Activated T-cell treated with anti-CD3 and anti-CD28 coated beads, Interleukin-2, amount 50 U/mL, for 4 hours (primary cell): ENCODE measurements around the gene AK3. TPM values are rescaled to one million over a fixed set of nuclear protein-coding genes. Genes with fewer than 3 reads are reported as not detected.
"Not testable (repeated sequence)": the region's sequence is repeated elsewhere in the genome, so short reads cannot be mapped to it uniquely, and the experiment has no call there.

Experiments used
- ATAC-seq, 2 donors: fragments of 200-7000 bp; cut with Tn5 transposase; one replicate each; pipeline ENCODE4 v1.10.0; 2021
- DNase-seq: peaks from one replicate; pipeline ENCODE4 v3.0.0-alpha.2; 2020
- H3K27me3 Mint-ChIP-seq: one replicate; pipeline ENCODE4 v1.8.0; 2021; ENCODE audit warnings: low read depth, mixed read lengths
- H3K36me3 Mint-ChIP-seq: one replicate; pipeline ENCODE4 v1.8.0; 2022; ENCODE audit warnings: mixed read lengths; ENCODE audit not compliant: insufficient read depth
- H3K4me1 Mint-ChIP-seq: one replicate; pipeline ENCODE4 v1.8.0; 2021; ENCODE audit warnings: low read depth, mixed read lengths
- H3K4me3 Mint-ChIP-seq: one replicate; pipeline ENCODE4 v1.8.0; 2021; ENCODE audit warnings: mild to moderate bottlenecking, moderate library complexity, mixed read lengths
- H3K9me3 Mint-ChIP-seq: one replicate; pipeline ENCODE4 v1.8.0; 2021; ENCODE audit warnings: mixed read lengths
- total RNA-seq, 3 donors: library from RNA; stranded (reverse); gene quantifications; one replicate each; pipeline ENCODE4 v1.2.1, GENCODE V29; 2021

AK3 gene
- 10 to 100 TPM; 14.7 to 21.3 (median 17.3) TPM for total RNA-seq

DNA sequence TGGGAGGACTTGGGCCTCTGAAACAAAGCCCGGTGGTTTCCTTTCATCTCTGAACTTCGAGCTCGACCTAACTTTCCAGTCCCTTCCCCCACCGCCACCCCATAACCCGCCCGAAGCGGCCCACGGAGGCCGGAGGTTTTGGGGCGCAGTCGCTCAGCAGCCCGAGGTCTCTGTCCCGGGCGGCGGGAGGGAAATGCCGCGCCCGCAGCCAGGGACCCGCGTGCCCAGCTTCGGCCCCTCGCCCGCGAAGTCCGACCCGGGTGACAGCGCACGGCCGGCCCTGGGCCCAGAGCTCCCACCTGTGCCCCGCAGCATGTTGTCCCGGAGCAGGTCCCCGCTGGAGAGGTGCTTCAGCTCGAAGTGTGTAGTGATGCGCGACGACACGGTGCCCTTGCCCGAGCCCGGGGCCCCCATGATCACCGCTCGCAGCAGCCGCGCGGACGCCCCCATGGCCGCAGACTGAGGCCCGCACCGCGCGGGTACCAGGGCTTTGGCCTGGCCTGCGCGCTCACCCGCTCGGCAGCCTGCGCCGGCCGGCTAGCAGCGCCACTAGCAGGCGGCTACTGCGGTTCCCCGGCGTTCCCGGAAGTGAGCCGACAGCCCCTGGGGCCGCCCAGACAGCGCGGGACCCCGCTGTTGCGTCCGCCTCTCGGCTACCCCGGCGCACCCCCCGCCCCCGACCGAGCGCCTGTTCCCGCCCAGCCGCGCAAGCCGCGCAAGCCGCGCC, at the start of gene AK3:
Gene AK3, minus strand, starts transcription at position 565 of the 727 bp plus-strand sequence. Its CDS starts 115 bp downstream, at position 450.
- Mint-ChIP-seq H3K4me1 (peaks cover 41% of the 10 kb centered on the region), H3K4me3 (peak within 1 kb of the TSS; percentile 93), H3K27me3 (no peaks in the 10 kb centered on the region), H3K36me3 (no peaks in the 10 kb centered on the region), H3K9me3 (no peaks in the 10 kb centered on the region)
- peak; percentile 94 to 96 for ATAC-seq
- peak; percentile 71 for DNase-seq

GRCh38 chr9:4788703-4789102, 47.7 kb upstream of the AK3 start:
- Mint-ChIP-seq H3K36me3 (no peaks in the 10 kb centered on the region), H3K4me3 (no peak overlapping the region)

GRCh38 chr9:4787876-4788275, 46.9 kb upstream of the AK3 start:
- Mint-ChIP-seq H3K27me3 (peaks cover 16% of the 10 kb centered on the region), H3K36me3 (no peaks in the 10 kb centered on the region), H3K4me3 (no peak overlapping the region), H3K4me1 (peaks cover 13% of the 10 kb centered on the region), H3K9me3 (no peaks in the 10 kb centered on the region)
- DNase-seq (no peak), ATAC-seq (no peak)

More at GRCh38 chr9:4788703-4789102, 47.7 kb upstream of the AK3 start:
- DNase-seq (no peak), ATAC-seq (no peak)
- Mint-ChIP-seq H3K27me3 (peaks cover 11% of the 10 kb centered on the region), H3K4me1 (peaks cover 13% of the 10 kb centered on the region), H3K9me3 (no peaks in the 10 kb centered on the region)

DNA sequence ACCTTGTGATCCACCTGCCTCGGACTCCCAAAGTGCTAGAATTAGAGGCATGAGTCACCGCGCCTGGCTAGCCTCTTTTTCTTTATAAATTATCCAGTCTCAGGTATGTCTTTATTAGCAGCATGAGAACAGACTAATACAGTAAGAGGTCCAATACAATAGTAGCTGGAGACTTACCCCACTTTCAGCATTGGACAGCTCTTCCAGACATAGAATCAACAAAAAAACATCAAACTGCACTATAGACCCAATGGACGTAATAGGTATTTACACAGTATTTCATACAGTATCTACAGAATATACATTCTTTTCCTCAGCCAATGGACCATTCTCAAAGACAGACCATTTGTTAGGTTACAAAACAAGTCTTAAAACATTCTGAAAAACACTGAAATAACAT, 45.6 kb upstream of the AK3 start:
- DNase-seq (no peak), ATAC-seq (no peak)
- H3K9me3 Mint-ChIP-seq = no peaks in the 10 kb centered on the region

GRCh38 chr9:4784403-4784802, 43.4 kb upstream of the AK3 start:
- ATAC-seq (no peak), DNase-seq (no peak)
- no peak overlapping the region for H3K4me3 Mint-ChIP-seq
- H3K4me1 Mint-ChIP-seq = peaks cover 5% of the 10 kb centered on the region
- no peaks in the 10 kb centered on the region for H3K36me3 Mint-ChIP-seq
- no peaks in the 10 kb centered on the region for H3K9me3 Mint-ChIP-seq
- peaks cover 24% of the 10 kb centered on the region for H3K27me3 Mint-ChIP-seq

More for the DNA sequence above, 45.6 kb upstream of the AK3 start:
- Mint-ChIP-seq H3K36me3 (no peaks in the 10 kb centered on the region), H3K4me1 (peaks cover 7% of the 10 kb centered on the region), H3K4me3 (no peak overlapping the region), H3K27me3 (peaks cover 20% of the 10 kb centered on the region)

DNA sequence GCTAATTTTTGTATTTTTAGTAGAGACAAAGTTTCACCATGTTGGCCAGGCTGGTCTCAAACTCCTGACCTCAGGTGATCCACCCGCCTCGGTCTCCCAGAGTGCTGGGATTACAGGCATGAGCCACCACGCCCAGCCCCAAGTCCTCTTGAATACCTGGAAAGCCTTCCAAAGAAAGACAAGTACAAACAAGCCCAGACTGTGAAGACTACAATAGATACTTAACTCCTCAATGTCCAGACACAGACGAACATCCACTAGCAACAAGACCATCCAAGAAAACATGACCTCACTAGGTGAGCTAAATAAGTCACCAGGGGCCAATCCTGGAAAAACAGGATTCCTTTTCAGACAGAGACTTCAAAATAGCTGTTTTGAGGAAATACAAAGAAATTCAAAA, 42.2 kb upstream of the AK3 start:
- peaks cover 24% of the 10 kb centered on the region for H3K27me3 Mint-ChIP-seq
- not testable (repeated sequence) for ATAC-seq, H3K9me3 Mint-ChIP-seq, H3K36me3 Mint-ChIP-seq, DNase-seq, H3K4me1 Mint-ChIP-seq, H3K4me3 Mint-ChIP-seq

- ATAC-seq (no peak), DNase-seq (no peak)
- H3K9me3 Mint-ChIP-seq = no peaks in the 10 kb centered on the region
Observed at GRCh38 chr9:4781408-4781807, 40.4 kb upstream of the AK3 start.

DNA sequence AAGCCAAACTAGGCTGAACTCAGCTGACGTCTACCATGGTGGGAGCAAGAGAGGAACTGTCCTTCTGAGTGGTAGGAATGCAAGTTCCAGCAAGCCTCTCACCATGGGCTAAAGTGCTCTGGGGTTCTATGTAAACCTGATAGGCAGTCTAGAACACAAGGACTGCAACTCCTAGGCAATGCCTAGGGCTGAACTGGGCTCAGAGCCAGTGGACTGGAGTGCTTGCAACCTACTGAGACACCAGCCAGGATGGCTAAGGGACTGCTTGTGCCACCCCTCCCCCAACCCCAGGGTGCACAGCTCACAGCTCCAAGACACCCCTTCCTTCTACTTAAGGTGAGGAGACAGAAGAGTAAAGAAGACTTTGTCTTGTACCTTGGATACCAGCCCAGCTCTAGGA, 39.6 kb upstream of the AK3 start:
- ATAC-seq = no peak
- no peaks in the 10 kb centered on the region for H3K9me3 Mint-ChIP-seq
- DNase-seq = no peak
- H3K27me3 Mint-ChIP-seq = peaks cover 22% of the 10 kb centered on the region
- no peaks in the 10 kb centered on the region for H3K4me1 Mint-ChIP-seq
- H3K4me3 Mint-ChIP-seq = no peak overlapping the region
- H3K36me3 Mint-ChIP-seq = no peaks in the 10 kb centered on the region

More at GRCh38 chr9:4781408-4781807, 40.4 kb upstream of the AK3 start:
- Mint-ChIP-seq H3K4me1 (no peaks in the 10 kb centered on the region), H3K4me3 (no peak overlapping the region), H3K27me3 (peaks cover 22% of the 10 kb centered on the region), H3K36me3 (no peaks in the 10 kb centered on the region)

- not testable (repeated sequence) for ATAC-seq, H3K4me1 Mint-ChIP-seq
Observed at GRCh38 chr9:4774958-4775357, 34.0 kb upstream of the AK3 start.

GRCh38 chr9:4774209-4774608, 33.2 kb upstream of the AK3 start:
- peaks cover 5% of the 10 kb centered on the region for H3K9me3 Mint-ChIP-seq
- H3K27me3 Mint-ChIP-seq = no peaks in the 10 kb centered on the region
- no peak overlapping the region for H3K4me3 Mint-ChIP-seq
- DNase-seq (no peak), ATAC-seq (no peak)
- H3K4me1 Mint-ChIP-seq = peaks cover 3% of the 10 kb centered on the region
- no peaks in the 10 kb centered on the region for H3K36me3 Mint-ChIP-seq

More at GRCh38 chr9:4774958-4775357, 34.0 kb upstream of the AK3 start:
- not testable (repeated sequence) for H3K9me3 Mint-ChIP-seq, H3K4me3 Mint-ChIP-seq, DNase-seq, H3K27me3 Mint-ChIP-seq, H3K36me3 Mint-ChIP-seq

DNA sequence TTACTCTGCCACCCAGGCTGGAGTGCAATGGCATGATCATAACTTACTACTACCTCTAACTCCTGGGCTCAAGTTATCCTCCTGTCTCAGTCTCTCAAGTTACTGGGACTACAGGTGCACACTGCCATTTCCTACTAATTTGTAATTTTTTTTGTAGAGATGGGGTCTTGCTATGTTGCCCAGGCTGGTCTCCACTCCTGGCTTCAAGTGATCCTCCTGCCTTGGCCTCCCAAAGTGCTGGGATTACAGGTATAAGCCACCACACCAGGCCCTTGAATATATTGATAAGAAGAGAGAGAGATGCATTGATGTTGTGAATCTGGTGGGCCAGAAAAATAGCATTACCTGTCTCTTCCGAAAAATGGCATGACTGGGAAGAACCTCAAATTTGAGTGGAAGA, 30.8 kb upstream of the AK3 start:
- H3K36me3 Mint-ChIP-seq = no peaks in the 10 kb centered on the region
- ATAC-seq = no peak
- DNase-seq = no peak
- H3K4me1 Mint-ChIP-seq = peaks cover 3% of the 10 kb centered on the region
- peaks cover 5% of the 10 kb centered on the region for H3K9me3 Mint-ChIP-seq
- H3K4me3 Mint-ChIP-seq = no peak overlapping the region
- no peaks in the 10 kb centered on the region for H3K27me3 Mint-ChIP-seq

GRCh38 chr9:4769321-4770080, 28.5 kb upstream of the AK3 start:
- no peak overlapping the region for H3K4me3 Mint-ChIP-seq
- H3K4me1 Mint-ChIP-seq = peaks cover 3% of the 10 kb centered on the region
- no peaks in the 10 kb centered on the region for H3K27me3 Mint-ChIP-seq
- DNase-seq (no peak), ATAC-seq (peak; percentile 77 to 78)
- no peaks in the 10 kb centered on the region for H3K36me3 Mint-ChIP-seq
- H3K9me3 Mint-ChIP-seq = peaks cover 5% of the 10 kb centered on the region

DNA sequence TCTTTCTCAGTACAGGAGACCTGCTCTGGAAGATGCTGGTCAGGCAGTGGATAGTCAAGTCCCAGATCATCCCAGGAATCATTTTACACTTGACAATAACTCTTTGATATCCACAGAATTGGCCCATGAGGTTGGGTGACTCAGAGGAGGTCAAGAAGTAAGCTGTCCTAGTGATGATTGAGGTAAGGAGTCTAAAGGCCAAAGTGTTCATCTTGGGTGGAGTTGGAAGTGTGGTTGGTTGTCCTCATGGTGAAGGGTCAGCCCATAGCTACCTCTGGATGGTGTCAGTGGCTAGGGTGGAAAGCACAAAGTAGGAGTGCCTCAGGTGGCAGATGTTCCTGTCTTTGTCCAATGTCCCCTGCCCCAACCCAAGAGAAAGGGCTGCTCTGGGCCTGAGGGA, 27.7 kb upstream of the AK3 start:
- no peak overlapping the region for H3K4me3 Mint-ChIP-seq
- no peak for ATAC-seq
- no peak for DNase-seq
- H3K36me3 Mint-ChIP-seq = no peaks in the 10 kb centered on the region
- peaks cover 3% of the 10 kb centered on the region for H3K4me1 Mint-ChIP-seq
- H3K9me3 Mint-ChIP-seq = peaks cover 5% of the 10 kb centered on the region
- no peaks in the 10 kb centered on the region for H3K27me3 Mint-ChIP-seq

DNA sequence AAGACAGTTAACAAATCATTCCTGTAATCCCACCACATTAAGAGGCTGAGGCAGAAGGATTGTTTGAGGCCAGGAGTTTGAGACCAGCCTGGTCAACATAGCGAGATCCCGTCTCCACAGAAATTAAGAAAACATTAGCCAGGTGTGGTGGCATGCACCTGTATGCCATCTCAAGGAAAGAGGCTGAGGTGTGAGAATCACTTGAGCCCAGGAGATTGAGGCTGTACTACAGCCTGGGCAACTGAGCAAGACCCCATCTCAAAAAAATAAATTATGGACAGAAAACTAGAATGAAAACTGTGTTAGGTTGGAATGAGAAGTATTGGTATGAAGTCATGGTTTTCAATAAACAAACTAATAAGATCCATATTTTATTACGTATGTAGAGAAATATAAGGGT, 23.0 kb upstream of the AK3 start:
- H3K27me3 Mint-ChIP-seq = peaks cover 8% of the 10 kb centered on the region
- no peak for ATAC-seq
- no peak overlapping the region for H3K4me3 Mint-ChIP-seq
- no peaks in the 10 kb centered on the region for H3K9me3 Mint-ChIP-seq
- no peaks in the 10 kb centered on the region for H3K36me3 Mint-ChIP-seq
- peaks cover 5% of the 10 kb centered on the region for H3K4me1 Mint-ChIP-seq
- DNase-seq = no peak
